H9 (cell line): ENCODE results near the gene FLNA. TPM values are rescaled to one million over a fixed set of nuclear protein-coding genes. Genes with fewer than 3 reads are reported as not detected.
"Not testable (repeated sequence)": the region's sequence is repeated elsewhere in the genome, so short reads cannot be mapped to it uniquely, and the experiment has no call there.

Source experiments
- DNase-seq: peaks from one replicate; pipeline ENCODE4 v3.0.0-alpha.2; 2017
- H2AFZ ChIP-seq: one replicate; pipeline ENCODE4 v1.6.1; 2013; ENCODE audit warnings: mild to moderate bottlenecking, low read length, control low read depth, moderate library complexity
- H2AK5ac ChIP-seq: 2 replicates; pipeline ENCODE4 v1.6.1; 2013; ENCODE audit warnings: low read length, control low read depth, mixed read lengths; ENCODE audit not compliant: insufficient read length
- H2BK120ac ChIP-seq: one replicate; pipeline ENCODE4 v1.6.1; 2013; ENCODE audit warnings: low read depth, mild to moderate bottlenecking, low read length, control low read depth, inconsistent platforms; ENCODE audit not compliant: poor library complexity, severe bottlenecking
- H2BK12ac ChIP-seq: 2 replicates; pipeline ENCODE4 v1.6.1; 2013; ENCODE audit warnings: low read length, control low read depth, mixed read lengths, low read depth; ENCODE audit not compliant: insufficient read length
- H2BK15ac ChIP-seq: 2 replicates; pipeline ENCODE4 v1.6.1; 2013; ENCODE audit warnings: low read depth, low read length, control low read depth
- H2BK20ac ChIP-seq: one replicate; pipeline ENCODE4 v1.6.1; 2013; ENCODE audit warnings: low read depth, mild to moderate bottlenecking, low read length, control low read depth, inconsistent platforms; ENCODE audit not compliant: poor library complexity, severe bottlenecking
- H2BK5ac ChIP-seq: 2 replicates; pipeline ENCODE4 v1.6.1; 2013; ENCODE audit warnings: low read length, control low read depth, mixed read lengths; ENCODE audit not compliant: insufficient read length
- H3K14ac ChIP-seq: 2 replicates; pipeline ENCODE4 v1.6.1; 2013; ENCODE audit warnings: low read length, control low read depth; ENCODE audit not compliant: insufficient read depth
- H3K18ac ChIP-seq: 2 replicates; pipeline ENCODE4 v1.6.1; 2013; ENCODE audit warnings: low read depth, mild to moderate bottlenecking, mixed read lengths, low read length, control low read depth; ENCODE audit not compliant: insufficient read length
- H3K23ac ChIP-seq: 2 replicates; pipeline ENCODE4 v1.6.1; 2013; ENCODE audit warnings: low read length, control low read depth, mixed read lengths, low read depth; ENCODE audit not compliant: insufficient read length
- H3K23me2 ChIP-seq: 2 replicates; pipeline ENCODE4 v1.6.1; 2013; ENCODE audit warnings: low read depth, mild to moderate bottlenecking, mixed read lengths, low read length, control low read depth; ENCODE audit not compliant: insufficient read length, poor library complexity, severe bottlenecking
- H3K27ac ChIP-seq: 2 replicates; pipeline ENCODE4 v1.5.1; 2013; ENCODE audit warnings: low read length, control low read depth, mixed read lengths, low read depth; ENCODE audit not compliant: insufficient read length
- H3K27me3 ChIP-seq: 2 replicates; pipeline ENCODE4 v1.6.1; 2013; ENCODE audit warnings: low read length, control low read depth, inconsistent platforms; ENCODE audit not compliant: insufficient read depth
- H3K4ac ChIP-seq: 2 replicates; pipeline ENCODE4 v1.6.1; 2013; ENCODE audit warnings: low read depth, mild to moderate bottlenecking, control low read depth, inconsistent platforms, low read length, moderate library complexity
- H3K4me1 ChIP-seq: 2 replicates; pipeline ENCODE4 v1.6.1; 2013; ENCODE audit warnings: low read length, control low read depth, inconsistent platforms; ENCODE audit not compliant: insufficient read depth
- H3K4me2 ChIP-seq: 2 replicates; pipeline ENCODE4 v1.6.1; 2013; ENCODE audit warnings: low read length, control low read depth, mixed read lengths; ENCODE audit not compliant: insufficient read length, insufficient read depth
- H3K56ac ChIP-seq: 2 replicates; pipeline ENCODE4 v1.6.1; 2013; ENCODE audit warnings: low read depth, mild to moderate bottlenecking, mixed read lengths, low read length, control low read depth; ENCODE audit not compliant: insufficient read length
- H3K79me1 ChIP-seq: 2 replicates; pipeline ENCODE4 v1.6.1; 2013; ENCODE audit warnings: low read depth, mild to moderate bottlenecking, moderate library complexity, low read length, control low read depth, inconsistent platforms; ENCODE audit not compliant: insufficient read depth, poor library complexity, severe bottlenecking
- H3K79me2 ChIP-seq: 2 replicates; pipeline ENCODE4 v1.6.1; 2013; ENCODE audit warnings: low read length, control low read depth, inconsistent platforms; ENCODE audit not compliant: insufficient read depth
- H3K9ac ChIP-seq: 2 replicates; pipeline ENCODE4 v1.6.1; 2013; ENCODE audit warnings: low read length, control low read depth, mixed read lengths; ENCODE audit not compliant: insufficient read length; ENCODE audit errors: extremely low read depth
- H3K9me3 ChIP-seq: one replicate; pipeline ENCODE4 v1.6.1; 2013; ENCODE audit warnings: low read depth, low read length, inconsistent platforms; ENCODE audit not compliant: control insufficient read depth
- H3T11ph ChIP-seq: one replicate; pipeline ENCODE4 v1.6.1; 2013; ENCODE audit warnings: mild to moderate bottlenecking, low read length, control low read depth, inconsistent platforms
- H4K20me1 ChIP-seq: one replicate; pipeline ENCODE4 v1.6.1; 2013; ENCODE audit not compliant: control insufficient read depth, insufficient read length, insufficient read depth
- H4K5ac ChIP-seq: 2 replicates; pipeline ENCODE4 v1.6.1; 2013; ENCODE audit warnings: low read depth, mild to moderate bottlenecking, mixed read lengths, low read length, control low read depth; ENCODE audit not compliant: insufficient read length
- H4K8ac ChIP-seq: replicated peaks from 2 replicates; pipeline ENCODE4 v1.6.1; 2013; ENCODE audit warnings: low read length, control low read depth, mixed read lengths, low read depth; ENCODE audit not compliant: insufficient read length
- H4K91ac ChIP-seq: 2 replicates; pipeline ENCODE4 v1.6.1; 2013; ENCODE audit warnings: low read depth, mild to moderate bottlenecking, moderate library complexity, mixed read lengths, low read length, control low read depth; ENCODE audit not compliant: insufficient read length
- H3K27ac Mint-ChIP-seq, 3 experiments: 2 replicates in 2 of 3; 3 replicates in 1 of 3; pipeline ENCODE4 v1.8.0; 2020 to 2021; ENCODE audit warnings: mixed read lengths in 3 of 3, mild to moderate bottlenecking in 1 of 3, moderate library complexity in 1 of 3
- H3K27me3 Mint-ChIP-seq: 2 replicates; pipeline ENCODE4 v1.8.0; 2021; ENCODE audit warnings: low read depth, mild to moderate bottlenecking, moderate library complexity, mixed read lengths
- H3K36me3 Mint-ChIP-seq, 3 experiments: 2 replicates in 2 of 3; 3 replicates in 1 of 3; pipeline ENCODE4 v1.8.0; 2020 to 2021; ENCODE audit warnings: low read depth in 3 of 3, mixed read lengths in 3 of 3; ENCODE audit not compliant: insufficient read depth in 1 of 3
- H3K4me1 Mint-ChIP-seq, 2 experiments: 2 replicates each; pipeline ENCODE4 v1.8.0; 2020; ENCODE audit warnings: mixed read lengths in 2 of 2
- H3K4me3 Mint-ChIP-seq, 2 experiments: 2 replicates in 1 of 2; 3 replicates in 1 of 2; pipeline ENCODE4 v1.8.0; 2020 to 2021; ENCODE audit warnings: mild to moderate bottlenecking in 2 of 2, mixed read lengths in 2 of 2, moderate library complexity in 1 of 2
- H3K9me3 Mint-ChIP-seq, 2 experiments: 2 replicates in 1 of 2; 3 replicates in 1 of 2; pipeline ENCODE4 v1.8.0; 2020; ENCODE audit warnings: mild to moderate bottlenecking in 2 of 2, mixed read lengths in 2 of 2, moderate library complexity in 1 of 2
- CTCF ChIP-seq: fragments of 200-600 bp; sonication (generic); conservative IDR thresholded peaks from 3 replicates; pipeline ENCODE4 v1.8.0; 2021; ENCODE audit warnings: antibody characterized with exemption, mild to moderate bottlenecking
- WGBS: extraction: QIAGEN DNeasy Blood & Tissue Kit; methylation state at CpG from one replicate; pipeline ENCODE4 v1.1.7; 2013; ENCODE audit warnings: missing lambda C conversion rate, low lambda C conversion rate, mixed read lengths; ENCODE audit not compliant: insufficient read length; ENCODE audit errors: extremely low coverage; 5-methylcytosine and 5-hydroxymethylcytosine counted together
- total RNA-seq: library from RNA; stranded (reverse); gene quantifications from 2 replicates; pipeline ENCODE4 v1.2.1, GENCODE V29; 2021

Gene FLNA
- total RNA-seq, 1 experiment from 2014 or later = 957 TPM

DNA sequence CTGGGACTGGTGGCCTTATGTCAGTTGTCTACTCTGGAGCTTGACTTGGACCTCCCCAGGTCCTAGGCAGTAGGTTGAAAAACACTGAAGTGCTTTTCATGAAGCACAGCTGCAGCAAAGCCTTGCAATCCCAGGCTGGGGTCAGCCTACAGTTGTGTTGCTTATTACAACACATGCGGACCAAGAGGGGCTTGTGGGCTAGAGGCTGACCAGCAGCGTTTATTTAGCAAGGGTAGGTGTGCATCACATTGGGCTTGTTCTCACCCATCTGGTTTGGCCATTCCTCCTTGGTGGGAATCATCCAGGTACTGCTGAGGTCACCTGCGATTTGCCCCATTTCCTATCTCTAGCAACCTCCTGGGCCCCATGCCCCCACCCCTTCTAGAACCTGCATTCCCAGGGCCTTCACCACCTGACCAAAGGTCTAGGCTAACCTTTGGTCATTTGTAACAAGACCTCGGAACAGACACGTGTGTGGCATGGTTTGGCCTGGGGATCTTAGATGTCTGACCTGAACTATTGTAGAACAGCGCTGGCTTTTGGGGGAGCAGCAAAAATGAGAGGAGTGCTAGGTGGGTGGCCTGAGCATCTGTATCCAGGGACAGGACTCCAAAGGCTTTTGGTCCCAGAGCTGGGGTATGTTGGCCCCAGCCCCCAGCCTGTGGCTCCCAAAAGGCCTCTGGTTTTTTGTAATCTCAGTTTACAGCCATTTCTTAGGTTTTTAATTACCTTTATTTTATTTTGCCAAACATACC, 26.8 kb upstream of the FLNA start:
- no peak overlapping the region for H2BK5ac ChIP-seq
- no peak overlapping the region for H3K56ac ChIP-seq
- H2AFZ ChIP-seq = no peak overlapping the region
- no peak overlapping the region for H2BK20ac ChIP-seq
- H3K14ac ChIP-seq = no peak overlapping the region
- H3K27ac Mint-ChIP-seq = peak overlapping the region in 2 of 3 experiments; percentile 53 to 79; a peak in 2 of 7 replicates
- H3K27me3 ChIP-seq = no peaks in the 10 kb centered on the region
- H3K79me2 ChIP-seq = peaks cover 3% of the 10 kb centered on the region; the same call in 1 of the 2 replicates
- H3K18ac ChIP-seq = no peak overlapping the region
- H4K20me1 ChIP-seq = no peaks in the 10 kb centered on the region
- H3K27me3 Mint-ChIP-seq = peaks cover 5% of the 10 kb centered on the region
- peaks cover 30 to 47% (median 36%) of the 10 kb centered on the region in 3 experiments for H3K36me3 Mint-ChIP-seq
- peaks cover 0 to 15% of the 10 kb centered on the region in 2 experiments; a peak in 2 of 4 replicates for H3K4me1 Mint-ChIP-seq
- H2AK5ac ChIP-seq = no peak overlapping the region
- peak; percentile 66 for DNase-seq
- no peak overlapping the region for H3K4ac ChIP-seq
- peaks cover 74 to 79% of the 10 kb centered on the region in 2 experiments for H3K9me3 Mint-ChIP-seq
- no peak overlapping the region for H3K9ac ChIP-seq
- H3K9me3 ChIP-seq = peaks cover 36% of the 10 kb centered on the region
- no peak overlapping the region for H3K27ac ChIP-seq
- TF ChIP-seq CTCF = no peak
- H3K4me2 ChIP-seq = no peak overlapping the region
- no peak overlapping the region for H3K23ac ChIP-seq
- peaks cover 16% of the 10 kb centered on the region for H3K23me2 ChIP-seq
- H3K4me3 Mint-ChIP-seq = peak overlapping the region; percentile 64 to 97; a peak in 3 of 5 replicates
- no peaks in the 10 kb centered on the region for H3K4me1 ChIP-seq
- no peak overlapping the region for H2BK12ac ChIP-seq
- H3K79me1 ChIP-seq = no peaks in the 10 kb centered on the region
- H2BK120ac ChIP-seq = no peak overlapping the region
- WGBS = no CpG with 5 or more reads among the region's 6 CpGs
- H4K8ac ChIP-seq = no peak overlapping the region
- H2BK15ac ChIP-seq = no peak overlapping the region
- H4K5ac ChIP-seq = no peak overlapping the region
- H4K91ac ChIP-seq = no peak overlapping the region
- H3T11ph ChIP-seq = no peak overlapping the region

DNA sequence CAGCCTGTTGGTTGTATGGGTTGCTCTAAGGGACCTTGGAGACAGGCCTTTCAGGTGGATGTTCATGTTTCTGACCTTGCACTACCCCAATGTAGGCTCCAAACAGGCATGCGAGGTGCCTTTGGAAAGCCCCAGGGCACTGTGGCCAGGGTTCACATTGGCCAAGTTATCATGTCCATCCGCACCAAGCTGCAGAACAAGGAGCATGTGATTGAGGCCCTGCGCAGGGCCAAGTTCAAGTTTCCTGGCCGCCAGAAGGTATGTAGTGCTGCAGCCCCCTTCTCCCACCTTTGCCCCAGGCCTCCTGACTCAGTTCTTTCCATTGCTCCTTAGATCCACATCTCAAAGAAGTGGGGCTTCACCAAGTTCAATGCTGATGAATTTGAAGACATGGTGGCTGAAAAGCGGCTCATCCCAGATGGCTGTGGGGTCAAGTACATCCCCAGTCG, 26.0 kb upstream of the FLNA start:
- WGBS = no CpG with 5 or more reads among the region's 6 CpGs
- not testable (repeated sequence) for H4K5ac ChIP-seq, H3K4me1 ChIP-seq, H3K79me1 ChIP-seq, H2BK15ac ChIP-seq, H3K14ac ChIP-seq, H2BK20ac ChIP-seq, H3K27me3 ChIP-seq, H3K4ac ChIP-seq, H3K9ac ChIP-seq, H3K27me3 Mint-ChIP-seq, H3K79me2 ChIP-seq, H2BK120ac ChIP-seq, DNase-seq, H2BK12ac ChIP-seq, H3K4me2 ChIP-seq, H3K56ac ChIP-seq, H2AK5ac ChIP-seq, H3K27ac ChIP-seq, H4K8ac ChIP-seq, H4K20me1 ChIP-seq, H3K18ac ChIP-seq, H3K23ac ChIP-seq, H2BK5ac ChIP-seq, H3T11ph ChIP-seq, H4K91ac ChIP-seq, H2AFZ ChIP-seq
- Mint-ChIP-seq H3K9me3 (peaks cover 75 to 76% of the 10 kb centered on the region in 2 experiments), H3K4me3 (peak overlapping the region; percentile 96 to 97; a peak in 4 of 5 replicates), H3K4me1 (peaks cover 0 to 15% of the 10 kb centered on the region in 2 experiments; a peak in 2 of 4 replicates), H3K27ac (peak overlapping the region in 1 of 3 experiments; percentile 74; a peak in 1 of 7 replicates), H3K36me3 (peaks cover 30 to 47% (median 36%) of the 10 kb centered on the region in 3 experiments)
- H3K23me2 ChIP-seq = peaks cover 16% of the 10 kb centered on the region
- H3K9me3 ChIP-seq = peaks cover 36% of the 10 kb centered on the region
